DMS 273 treated with DMSO at 0.1 percent for 48 hours (cell line): ENCODE measurements around the gene TMEM61.
"Not testable (repeated sequence)": the region's sequence is repeated elsewhere in the genome, so short reads cannot be mapped to it uniquely, and the experiment has no call there.

ENCODE experiments used
- DNase-seq: peaks from one replicate; lab custom pipeline; 2025; lab: John Stamatoyannopoulos, UW

Gene TMEM61

GRCh38 chr1:54980528-54981241 is at the start of gene TMEM61:
TMEM61 (plus strand) TSS chr1:54980628; CDS start chr1:54981066, 438 bp downstream.
- no peak for DNase-seq

- no peak for DNase-seq
Measured at GRCh38 chr1:54931275-54931840, 49.1 kb upstream of the TMEM61 start.

- DNase-seq = not testable (repeated sequence)
Measured at GRCh38 chr1:54934081-54934480, 46.3 kb upstream of the TMEM61 start.

- no peak for DNase-seq
Measured at GRCh38 chr1:54934869-54935268, 45.6 kb upstream of the TMEM61 start.

- no peak for DNase-seq
Measured at GRCh38 chr1:54936791-54937190, 43.6 kb upstream of the TMEM61 start.

- no peak for DNase-seq
Measured at GRCh38 chr1:54937469-54937868, 43.0 kb upstream of the TMEM61 start.

GRCh38 chr1:54938955-54939354 is 41.5 kb upstream of the TMEM61 start:
- not testable (repeated sequence) for DNase-seq

- DNase-seq = no peak
Measured at GRCh38 chr1:54940042-54940441, 40.4 kb upstream of the TMEM61 start.

- no peak for DNase-seq
Measured at GRCh38 chr1:54942976-54943375, 37.5 kb upstream of the TMEM61 start.

- peak; percentile 10 for DNase-seq
Measured at GRCh38 chr1:54944610-54945392, 35.6 kb upstream of the TMEM61 start.

GRCh38 chr1:54945393-54945936 is 35.0 kb upstream of the TMEM61 start:
- no peak for DNase-seq

- no peak for DNase-seq
Measured at GRCh38 chr1:54947540-54947939, 32.9 kb upstream of the TMEM61 start.

GRCh38 chr1:54949053-54949452 is 31.4 kb upstream of the TMEM61 start:
- no peak for DNase-seq

GRCh38 chr1:54950006-54950368 is 30.4 kb upstream of the TMEM61 start:
- DNase-seq = no peak

- DNase-seq = peak; percentile 35
Measured at GRCh38 chr1:54950369-54951163, 29.9 kb upstream of the TMEM61 start.

- DNase-seq = no peak
Measured at GRCh38 chr1:54951810-54952226, 28.6 kb upstream of the TMEM61 start.

- DNase-seq = no peak
Measured at GRCh38 chr1:54952950-54953718, 27.3 kb upstream of the TMEM61 start.

GRCh38 chr1:54953846-54954245 is 26.6 kb upstream of the TMEM61 start:
- DNase-seq = no peak

GRCh38 chr1:54955359-54955758 is 25.1 kb upstream of the TMEM61 start:
- no peak for DNase-seq

- DNase-seq = no peak
Measured at GRCh38 chr1:54956726-54957125, 23.7 kb upstream of the TMEM61 start.

GRCh38 chr1:54959241-54959640 is 21.2 kb upstream of the TMEM61 start:
- no peak for DNase-seq
